Measurements from ENCODE around the gene ABCG1. TPM values are rescaled to one million over a fixed set of nuclear protein-coding genes. Genes with fewer than 3 reads are reported as not detected.

Gene ABCG1
- total and polyA plus RNA-seq, 2 donors (not counting 3 experiments of a cell fraction or from before 2014, with no cell fraction given): 6.7 to 19.6 TPM

- dilution Hi-C loops (cut with MboI; ENCODE audit: extremely low pct_ligation_motif_present, low sequenced_read_pairs) (no loop called here), intact Hi-C loops (cut with micrococcal nuclease) (no loop called here)
- H3K27me3 ChIP-seq (ENCODE audit: control insufficient read depth in 2 of 2, insufficient read depth in 2 of 2, low read length in 2 of 2): no peaks in the 10 kb centered on the region
- TF ChIP-seq MYC (IDR thresholded peaks at IDR 0.05; ENCODE audit: low read depth, low read length): no peak
- no peak for TF ChIP-seq POLR2AphosphoS5 (IDR thresholded peaks at IDR 0.05; ENCODE audit: insufficient read depth, low read depth, low read length)
- no peak for TF ChIP-seq FOS (IDR thresholded peaks at IDR 0.05; ENCODE audit: borderline replicate concordance, insufficient read depth, low read length)
- no peak for TF ChIP-seq CTCF (IDR thresholded peaks at IDR 0.05; ENCODE audit: extremely low read depth in 1 of 2, insufficient read depth in 1 of 2, low read depth in 1 of 2, low read length in 2 of 2)
- TF ChIP-seq GATA2 (IDR thresholded peaks at IDR 0.05; ENCODE audit: insufficient read depth, insufficient read length, low read depth, low read length): no peak
- TF ChIP-seq POLR2A (IDR thresholded peaks at IDR 0.05; ENCODE audit: low read depth, low read length): no peak
- TF ChIP-seq, protein P1, sequence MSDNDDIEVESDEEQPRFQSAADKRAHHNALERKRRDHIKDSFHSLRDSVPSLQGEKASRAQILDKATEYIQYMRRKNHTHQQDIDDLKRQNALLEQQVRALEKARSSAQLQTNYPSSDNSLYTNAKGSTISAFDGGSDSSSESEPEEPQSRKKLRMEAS (IDR thresholded peaks at IDR 0.05; ENCODE audit: insufficient read depth, insufficient read length): no peak
- no peak for TF ChIP-seq JUN (IDR thresholded peaks at IDR 0.05; ENCODE audit: borderline replicate concordance, insufficient read depth, insufficient read length, low read depth)
- no peak for TF ChIP-seq EZH2 (IDR thresholded peaks at IDR 0.05; ENCODE audit: borderline replicate concordance, low read depth, low read length, severe bottlenecking)
- no TSS peak for BruUV-seq (replicated peaks)
- no peaks in the 10 kb centered on the region for H3K9me3 ChIP-seq (replicated peaks; ENCODE audit: control insufficient read depth, insufficient read depth, low read length)
- no peak for FAIRE-seq
- no peaks in the 10 kb centered on the region for H4K20me1 ChIP-seq (replicated peaks; ENCODE audit: control insufficient read depth, extremely low read depth, insufficient read depth, low read length)
- H3K9ac ChIP-seq (replicated peaks; ENCODE audit: extremely low read depth, insufficient read depth, low read length): no peak overlapping the region
- ChIA-PET POLR2A (no interaction called here), CTCF (interaction anchor here (0.9 to 1.7 kb wide), 6 partner anchors 21 to 134 kb away, joined by 3 to 10 read pairs (median 4); no protein-coding TSS in a partner anchor)
- no peak overlapping the region for H3K4me3 ChIP-seq (replicated peaks in 1 of 3; ENCODE audit: insufficient read depth in 1 of 3, low read depth in 1 of 3, low read length in 3 of 3)
- DNase-seq (ENCODE audit: low read depth, low spot score): no peak
- H3K36me3 ChIP-seq (ENCODE audit: control insufficient read depth in 2 of 2, extremely low read depth in 1 of 2, insufficient read depth in 2 of 2, low read length in 2 of 2): no peaks in the 10 kb centered on the region
- peaks cover 12% of the 10 kb centered on the region for H3K4me1 ChIP-seq (ENCODE audit: control insufficient read depth, extremely low read depth, insufficient read depth, low read length)
- H3K4me2 ChIP-seq (ENCODE audit: insufficient read depth, low read length): no peak overlapping the region
- no peak overlapping the region for H2AFZ ChIP-seq (ENCODE audit: low read depth, low read length)
- no peaks in the 10 kb centered on the region for H3K79me2 ChIP-seq (ENCODE audit: control insufficient read depth, insufficient read depth, low read length)
- H3K27ac ChIP-seq (ENCODE audit: insufficient read depth, low read depth, low read length): no peak overlapping the region
- H3K9me1 ChIP-seq (replicated peaks; ENCODE audit: control insufficient read depth, extremely low read depth, insufficient read depth, low read length): no peaks in the 10 kb centered on the region
These were observed 60.5 kb downstream of the ABCG1 start for GRCh38 chr21:42279341-42279871.

Data from endothelial cell of umbilical vein (primary cell).